Kidney glomerular epithelial cell (primary cell): ENCODE data around the gene FGF4.

Experiments used
- DNase-seq: peaks from one replicate; lab custom pipeline; 2025; lab: John Stamatoyannopoulos, UW

The FGF4 gene

GRCh38 chr11:69775163-69775755 lies at the start of gene FGF4:
TSS of gene FGF4 (minus strand) at chr11:69775341. CDS start at chr11:69775084, 257 bp downstream.
- DNase-seq, result no peak

- DNase-seq, result no peak
Observed at GRCh38 chr11:69823641-69824265, 48.6 kb upstream of the FGF4 start.

GRCh38 chr11:69822676-69823494 lies 47.7 kb upstream of the FGF4 start:
- DNase-seq, result no peak

- DNase-seq, result no peak
Observed at GRCh38 chr11:69821511-69822040, 46.4 kb upstream of the FGF4 start.

- DNase-seq, result no peak
Observed at GRCh38 chr11:69820441-69820840, 45.3 kb upstream of the FGF4 start.

GRCh38 chr11:69819541-69820070 lies 44.5 kb upstream of the FGF4 start:
- no peak for DNase-seq

GRCh38 chr11:69818603-69819441 lies 43.7 kb upstream of the FGF4 start, which contains the start of gene FGF3:
TSS of gene FGF3 (minus strand) at chr11:69819416. CDS start at chr11:69818933, 483 bp downstream.
- no peak for DNase-seq

GRCh38 chr11:69818231-69818602 lies 43.1 kb upstream of the FGF4 start:
- no peak for DNase-seq

- no peak for DNase-seq
Observed at GRCh38 chr11:69817265-69818230, 42.4 kb upstream of the FGF4 start.

- no peak for DNase-seq
Observed at GRCh38 chr11:69816671-69817070, 41.5 kb upstream of the FGF4 start.

GRCh38 chr11:69815973-69816372 lies 40.8 kb upstream of the FGF4 start:
- no peak for DNase-seq

- no peak for DNase-seq
Observed at GRCh38 chr11:69814902-69815301, 39.8 kb upstream of the FGF4 start.

- DNase-seq, result no peak
Observed at GRCh38 chr11:69814411-69814810, 39.3 kb upstream of the FGF4 start.

GRCh38 chr11:69813839-69814238 lies 38.7 kb upstream of the FGF4 start:
- no peak for DNase-seq

- no peak for DNase-seq
Observed at GRCh38 chr11:69812946-69813345, 37.8 kb upstream of the FGF4 start.

- no peak for DNase-seq
Observed at GRCh38 chr11:69812256-69812655, 37.1 kb upstream of the FGF4 start.

GRCh38 chr11:69811431-69811830 lies 36.3 kb upstream of the FGF4 start:
- no peak for DNase-seq

GRCh38 chr11:69810289-69811118 lies 35.4 kb upstream of the FGF4 start:
- no peak for DNase-seq

GRCh38 chr11:69808667-69809086 lies 33.5 kb upstream of the FGF4 start:
- no peak for DNase-seq
